Naive thymus-derived CD4-positive, alpha-beta T cell (primary cell): Measurements from ENCODE around the gene RAP1A. TPM values are rescaled to one million over a fixed set of nuclear protein-coding genes. Genes with fewer than 3 reads are reported as not detected.
"Not testable (repeated sequence)": the region's sequence is repeated elsewhere in the genome, so short reads cannot be mapped to it uniquely, and the experiment has no call there.

Source experiments
- ATAC-seq: fragments of 150-1000 bp; cut with Tn5 transposase; 2 replicates; pipeline ENCODE4 v1.10.0; 2021; ENCODE audit warnings: mild to moderate bottlenecking, moderate library complexity
- CTCF ChIA-PET: fragments of 350-600 bp; sonication (Branson Sonifier 250); formaldehyde crosslinking; loops from one replicate; lab custom pipeline; 2021; ENCODE audit warnings: antibody characterized with exemption; lab: Charles Lee
- POLR2A ChIA-PET: fragments of 350-600 bp; sonication (Branson Sonifier 250); formaldehyde crosslinking; loops from one replicate; lab custom pipeline; 2021; ENCODE audit warnings: antibody characterized with exemption, inconsistent platforms; lab: Charles Lee
- DNase-seq, 9 donors: peaks; one replicate each; pipeline versions ENCODE4 v3.0.0 to v3.0.0-alpha.2; 2020 to 2022; ENCODE audit warnings: mixed read lengths in 1 of 9
- H3K27ac ChIP-seq: one replicate; pipeline ENCODE4 v1.7.0; 2013; ENCODE audit warnings: mild to moderate bottlenecking, low read depth, low read length, moderate library complexity
- H3K27me3 ChIP-seq, 2 donors: one replicate each; pipeline ENCODE4 v1.7.0; 2013; ENCODE audit warnings: low read length in 2 of 2, mild to moderate bottlenecking in 2 of 2, moderate library complexity in 2 of 2; ENCODE audit not compliant: control insufficient read depth in 2 of 2, insufficient read depth in 2 of 2
- H3K36me3 ChIP-seq, 3 experiments: 1 replicate in 2 of 3; 2 replicates in 1 of 3; pipeline ENCODE4 v1.7.0; 2013; ENCODE audit warnings: low read length in 3 of 3, mild to moderate bottlenecking in 3 of 3, moderate library complexity in 1 of 3; ENCODE audit not compliant: insufficient read depth in 3 of 3, control insufficient read depth in 2 of 3
- H3K4me1 ChIP-seq, 2 donors: one replicate each; pipeline ENCODE4 v1.7.0; 2013; ENCODE audit warnings: low read length in 2 of 2, mild to moderate bottlenecking in 2 of 2, moderate library complexity in 1 of 2; ENCODE audit not compliant: control insufficient read depth in 2 of 2, insufficient read depth in 2 of 2
- H3K4me3 ChIP-seq: 2 replicates; pipeline ENCODE4 v1.7.0; 2013; ENCODE audit warnings: mild to moderate bottlenecking, low read length
- H3K9me3 ChIP-seq, 3 experiments: 1 replicate in 2 of 3; 2 replicates in 1 of 3; pipeline ENCODE4 v1.7.0; 2013; ENCODE audit warnings: low read length in 3 of 3; ENCODE audit not compliant: control insufficient read depth in 2 of 3
- H3K27ac Mint-ChIP-seq, 9 donors: one replicate each; pipeline ENCODE4 v1.8.0; 2020 to 2022; ENCODE audit warnings: mixed read lengths in 9 of 9, mild to moderate bottlenecking in 8 of 9, moderate library complexity in 5 of 9, inconsistent platforms in 2 of 9
- H3K27me3 Mint-ChIP-seq, 5 donors: one replicate each; pipeline ENCODE4 v1.8.0; 2021 to 2022; ENCODE audit warnings: mixed read lengths in 5 of 5, mild to moderate bottlenecking in 1 of 5
- H3K36me3 Mint-ChIP-seq, 5 donors: one replicate each; pipeline ENCODE4 v1.8.0; 2020 to 2022; ENCODE audit warnings: mixed read lengths in 5 of 5, mild to moderate bottlenecking in 3 of 5, inconsistent platforms in 1 of 5
- H3K4me1 Mint-ChIP-seq, 7 donors: one replicate each; pipeline ENCODE4 v1.8.0; 2020 to 2022; ENCODE audit warnings: mixed read lengths in 7 of 7, mild to moderate bottlenecking in 3 of 7, inconsistent platforms in 1 of 7
- H3K4me3 Mint-ChIP-seq, 10 donors: one replicate each; pipeline ENCODE4 v1.8.0; 2020 to 2022; ENCODE audit warnings: mild to moderate bottlenecking in 10 of 10, mixed read lengths in 10 of 10, moderate library complexity in 6 of 10, inconsistent platforms in 2 of 10
- H3K9me3 Mint-ChIP-seq, 11 donors: one replicate each; pipeline ENCODE4 v1.8.0; 2020 to 2022; ENCODE audit warnings: mixed read lengths in 11 of 11, mild to moderate bottlenecking in 4 of 11, inconsistent platforms in 1 of 11, moderate library complexity in 1 of 11
- intact Hi-C, 2 donors: fragments of 100-400 bp; cut with micrococcal nuclease; formaldehyde crosslinking; loops; one replicate each; pipeline ENCODE4 v1.15.1; 2023
- polyA plus RNA-seq, 2 donors: library from polyadenylated mRNA; unstranded; fragments of 300-500 nt; fragmentation: Illumina TruSeq; gene quantifications; one replicate each; pipeline ENCODE4 v1.2.3, GENCODE V29; 2021
- total RNA-seq, 6 experiments: library from RNA in 5 of 6; stranded (reverse) in 5 of 6; gene quantifications; 1 replicate in 5 of 6; 2 replicates in 1 of 6; pipeline ENCODE4 v1.2.3 and lab custom pipeline; 2021 to 2026

RAP1A gene
- total and polyA plus RNA-seq, 7 experiments from 2014 or later = 37.6 to 183 (median 100) TPM

- Mint-ChIP-seq H3K36me3 (peaks cover 0 to 14% (median 10%) of the 10 kb centered on the region in 5 donors), H3K4me1 (peaks cover 65 to 94% (median 89%) of the 10 kb centered on the region in 7 donors), H3K9me3 (no peaks in the 10 kb centered on the region), H3K27me3 (no peaks in the 10 kb centered on the region), H3K27ac (peak overlapping the region in 6 of 9 donors; percentile 14 to 86 (median 65)), H3K4me3 (peak overlapping the region in 4 of 10 donors; percentile 8 to 73 (median 38))
- Histone ChIP-seq H3K9me3 (no peaks in the 10 kb centered on the region), H3K36me3 (no peaks in the 10 kb centered on the region), H3K4me3 (no peak overlapping the region), H3K27me3 (no peaks in the 10 kb centered on the region), H3K4me1 (peaks cover 58 to 72% of the 10 kb centered on the region in 2 donors), H3K27ac (no peak overlapping the region)
- intact Hi-C loops = loop anchor here in 1 of 2 donors (1.0 kb wide), 1 partner anchor 10 kb away; no protein-coding TSS in a partner anchor
- CTCF ChIA-PET = interaction anchor here (0.5 kb wide), 1 partner anchor 9 kb away, joined by 4 read pairs; no protein-coding TSS in a partner anchor
- DNase-seq (no peak), ATAC-seq (no peak)
- POLR2A ChIA-PET = interaction anchor here (0.9 to 1.0 kb wide), 3 partner anchors 15 to 39 kb away, joined by 3 read pairs; no protein-coding TSS in a partner anchor
Measured at GRCh38 chr1:111631502-111631901, 11.9 kb downstream of the RAP1A start.

- Mint-ChIP-seq H3K27ac (peak overlapping the region in 8 of 9 donors; percentile 17 to 86 (median 43)), H3K4me3 (peak overlapping the region in 5 of 10 donors; percentile 28 to 58 (median 47)), H3K4me1 (peaks cover 63 to 94% (median 89%) of the 10 kb centered on the region in 7 donors), H3K36me3 (peaks cover 0 to 14% (median 10%) of the 10 kb centered on the region in 5 donors)
- H3K27ac ChIP-seq, ATAC-seq, POLR2A ChIA-PET, intact Hi-C loops, CTCF ChIA-PET, H3K4me3 ChIP-seq, H3K9me3 Mint-ChIP-seq, H3K27me3 Mint-ChIP-seq, H3K9me3 ChIP-seq, H3K36me3 ChIP-seq, DNase-seq, H3K27me3 ChIP-seq: not testable (repeated sequence)
- peaks cover 57 to 65% of the 10 kb centered on the region in 2 donors for H3K4me1 ChIP-seq
Measured at GRCh38 chr1:111632771-111633170, 13.2 kb downstream of the RAP1A start.

GRCh38 chr1:111633736-111634247 lies 14.2 kb downstream of the RAP1A start:
- H3K4me1 ChIP-seq = peaks cover 55 to 64% of the 10 kb centered on the region in 2 donors
- H3K9me3 ChIP-seq = no peaks in the 10 kb centered on the region
- H3K36me3 Mint-ChIP-seq = peaks cover 0 to 14% (median 5%) of the 10 kb centered on the region in 5 donors
- POLR2A ChIA-PET = no interaction called here
- peaks cover 62 to 94% (median 88%) of the 10 kb centered on the region in 7 donors for H3K4me1 Mint-ChIP-seq
- no peaks in the 10 kb centered on the region for H3K36me3 ChIP-seq
- H3K27ac Mint-ChIP-seq = peak overlapping the region in 1 of 9 donors; percentile 78
- no peak overlapping the region for H3K4me3 ChIP-seq
- CTCF ChIA-PET = no interaction called here
- no peaks in the 10 kb centered on the region for H3K9me3 Mint-ChIP-seq
- no peak for DNase-seq
- no peaks in the 10 kb centered on the region for H3K27me3 ChIP-seq
- no peak overlapping the region for H3K27ac ChIP-seq
- no peaks in the 10 kb centered on the region for H3K27me3 Mint-ChIP-seq
- no peak for ATAC-seq
- intact Hi-C loops = no loop called here
- peak overlapping the region in 1 of 10 donors; percentile 13 for H3K4me3 Mint-ChIP-seq

- Histone ChIP-seq H3K4me1 (peaks cover 49 to 52% of the 10 kb centered on the region in 2 donors), H3K27me3 (no peaks in the 10 kb centered on the region), H3K4me3 (no peak overlapping the region), H3K27ac (no peak overlapping the region), H3K9me3 (no peaks in the 10 kb centered on the region), H3K36me3 (no peaks in the 10 kb centered on the region)
- Mint-ChIP-seq H3K36me3 (peaks cover 0 to 12% (median 5%) of the 10 kb centered on the region in 5 donors), H3K9me3 (no peaks in the 10 kb centered on the region), H3K27me3 (no peaks in the 10 kb centered on the region), H3K4me1 (peaks cover 55 to 90% (median 84%) of the 10 kb centered on the region in 7 donors), H3K4me3 (peak overlapping the region in 9 of 10 donors; percentile 5 to 72 (median 50)), H3K27ac (peak overlapping the region in 7 of 9 donors; percentile 6 to 44 (median 29))
- intact Hi-C loops = loop anchor here in 1 of 2 donors (1.0 kb wide), 1 partner anchor 10 kb away; no protein-coding TSS in a partner anchor
- ChIA-PET POLR2A (no interaction called here), CTCF (no interaction called here)
- DNase-seq (no peak), ATAC-seq (no peak)
Measured at GRCh38 chr1:111635324-111636009, 15.9 kb downstream of the RAP1A start.

- Mint-ChIP-seq H3K36me3 (peaks cover 2 to 18% (median 12%) of the 10 kb centered on the region in 5 donors), H3K4me3 (peak overlapping the region in 7 of 10 donors; percentile 31 to 53 (median 44)), H3K4me1 (peaks cover 38 to 79% (median 69%) of the 10 kb centered on the region in 7 donors), H3K9me3 (peaks cover 0 to 2% (median 0%) of the 10 kb centered on the region in 11 donors), H3K27me3 (no peaks in the 10 kb centered on the region), H3K27ac (peak overlapping the region in 8 of 9 donors; percentile 2 to 55 (median 39))
- ATAC-seq = no peak
- DNase-seq = no peak
- H3K27ac ChIP-seq = no peak overlapping the region
- no peaks in the 10 kb centered on the region for H3K36me3 ChIP-seq
- CTCF ChIA-PET = interaction anchor here (0.6 to 1.6 kb wide), 3 partner anchors 44 to 608 kb away, joined by 3 to 4 read pairs (median 4); no protein-coding TSS in a partner anchor
- POLR2A ChIA-PET = interaction anchor here (0.6 to 1.0 kb wide), 4 partner anchors 11 to 47 kb away, joined by 3 read pairs; no protein-coding TSS in a partner anchor
- H3K4me3 ChIP-seq = no peak overlapping the region
- intact Hi-C loops = loop anchor here in 1 of 2 donors (2.0 kb wide), 1 partner anchor 14 kb away; no protein-coding TSS in a partner anchor
- H3K4me1 ChIP-seq = peaks cover 31 to 40% of the 10 kb centered on the region in 2 donors
- H3K27me3 ChIP-seq = no peaks in the 10 kb centered on the region
- H3K9me3 ChIP-seq = no peaks in the 10 kb centered on the region
Measured at GRCh38 chr1:111638320-111638719, 18.7 kb downstream of the RAP1A start.

GRCh38 chr1:111639602-111640198 lies 20.1 kb downstream of the RAP1A start:
- Mint-ChIP-seq H3K4me1 (peaks cover 43 to 85% (median 75%) of the 10 kb centered on the region in 7 donors), H3K36me3 (peaks cover 5 to 29% (median 24%) of the 10 kb centered on the region in 5 donors), H3K4me3 (peak overlapping the region in 1 of 10 donors; percentile 21), H3K9me3 (peaks cover 0 to 11% (median 0%) of the 10 kb centered on the region in 11 donors), H3K27me3 (no peaks in the 10 kb centered on the region), H3K27ac (peak overlapping the region in 5 of 9 donors; percentile 28 to 59 (median 44))
- no peak overlapping the region for H3K27ac ChIP-seq
- H3K27me3 ChIP-seq = no peaks in the 10 kb centered on the region
- intact Hi-C loops = loop anchor here in 1 of 2 donors (1.0 to 2.0 kb wide), 3 partner anchors 8 to 15 kb away; no protein-coding TSS in a partner anchor
- H3K4me1 ChIP-seq = peaks cover 37 to 41% of the 10 kb centered on the region in 2 donors
- no peaks in the 10 kb centered on the region for H3K9me3 ChIP-seq
- H3K4me3 ChIP-seq = no peak overlapping the region
- ChIA-PET POLR2A (interaction anchor here (0.7 to 1.9 kb wide), 3 partner anchors 10 to 791 kb away, joined by 3 to 6 read pairs (median 4); no protein-coding TSS in a partner anchor), CTCF (interaction anchor here (0.7 kb wide), 2 partner anchors 127 to 132 kb away, joined by 3 read pairs; no protein-coding TSS in a partner anchor)
- DNase-seq = no peak
- no peaks in the 10 kb centered on the region for H3K36me3 ChIP-seq
- no peak for ATAC-seq
